H4 (cell line): ENCODE measurements around the gene GPATCH4. TPM values are rescaled to one million over a fixed set of nuclear protein-coding genes. Genes with fewer than 3 reads are reported as not detected.

ENCODE experiments used
- DNase-seq: peaks from one replicate; pipeline ENCODE4 v3.0.0-alpha.2; 2015; ENCODE audit warnings: low spot score
- total RNA-seq: library from RNA; depleted of rRNA; stranded (reverse); fragments of >200 nt; shearing (Covaris generic); gene quantifications from 2 replicates; pipeline ENCODE4 v1.2.3, GENCODE V29; 2014; rRNA removed

Gene GPATCH4
- total RNA-seq, 1 experiment from 2014 or later, result 31.8 TPM

DNA sequence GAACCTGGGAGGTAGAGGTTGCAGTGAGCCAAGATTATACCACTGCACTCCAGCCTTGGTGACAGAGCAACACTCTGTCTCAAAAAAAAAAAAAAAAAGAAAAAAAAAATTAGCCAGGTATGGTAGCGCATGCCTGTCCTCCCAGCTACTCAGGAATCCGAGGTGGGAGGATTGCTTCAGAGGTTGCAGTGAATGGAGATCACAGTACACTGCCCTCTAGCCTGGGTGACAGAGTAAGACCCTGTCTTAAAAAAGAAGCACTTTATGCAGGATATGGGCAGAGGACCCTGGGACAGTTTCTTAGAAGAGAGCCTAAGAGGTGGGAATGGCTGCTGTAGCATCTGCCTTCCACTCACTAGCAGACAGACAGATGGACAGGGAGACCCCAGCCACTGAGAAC, 51.9 kb downstream of the GPATCH4 start:
- DNase-seq, result no peak

DNA sequence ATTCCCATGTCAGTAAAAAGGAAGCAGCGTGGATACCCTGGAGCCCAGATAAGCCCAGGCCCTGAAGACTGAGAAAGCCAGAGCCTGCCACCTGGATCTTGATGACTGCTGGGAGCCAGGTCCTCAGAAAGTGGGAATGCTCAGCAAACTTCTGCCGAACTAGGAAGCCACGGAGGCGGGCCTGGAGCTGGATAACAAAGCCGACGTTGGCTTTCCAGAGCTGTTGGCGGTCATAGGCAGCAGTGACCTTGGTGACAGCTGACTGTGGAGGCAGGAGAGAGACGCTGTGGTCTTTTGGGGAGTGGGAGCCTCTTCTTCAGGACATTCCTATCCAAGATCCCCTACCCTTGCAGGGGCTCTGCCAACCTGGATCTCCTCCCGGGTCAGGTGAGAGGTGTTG, 53.3 kb downstream of the GPATCH4 start:
- DNase-seq, result no peak

DNA sequence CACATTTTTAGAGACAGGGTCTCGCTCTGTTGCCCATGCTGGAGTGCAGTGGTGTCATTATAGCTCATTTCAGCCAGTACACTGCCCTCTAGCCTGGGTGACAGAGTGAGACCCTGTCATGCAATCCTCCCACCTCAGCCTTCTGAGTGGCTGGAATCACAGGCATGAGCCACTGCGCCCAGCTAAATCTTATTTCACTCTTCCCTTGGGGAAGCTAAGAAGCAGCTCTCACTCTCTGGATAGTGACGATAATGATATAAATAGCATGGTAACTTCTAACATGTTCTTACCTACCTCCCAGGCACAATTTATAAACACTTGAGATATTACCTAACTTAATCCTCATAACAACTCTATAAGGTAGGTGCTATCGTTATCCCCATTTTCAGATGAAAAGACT, 53.8 kb downstream of the GPATCH4 start:
- DNase-seq, result no peak

- DNase-seq, result no peak
Observed at GRCh38 chr1:156546267-156546666, 55.0 kb downstream of the GPATCH4 start.

DNA sequence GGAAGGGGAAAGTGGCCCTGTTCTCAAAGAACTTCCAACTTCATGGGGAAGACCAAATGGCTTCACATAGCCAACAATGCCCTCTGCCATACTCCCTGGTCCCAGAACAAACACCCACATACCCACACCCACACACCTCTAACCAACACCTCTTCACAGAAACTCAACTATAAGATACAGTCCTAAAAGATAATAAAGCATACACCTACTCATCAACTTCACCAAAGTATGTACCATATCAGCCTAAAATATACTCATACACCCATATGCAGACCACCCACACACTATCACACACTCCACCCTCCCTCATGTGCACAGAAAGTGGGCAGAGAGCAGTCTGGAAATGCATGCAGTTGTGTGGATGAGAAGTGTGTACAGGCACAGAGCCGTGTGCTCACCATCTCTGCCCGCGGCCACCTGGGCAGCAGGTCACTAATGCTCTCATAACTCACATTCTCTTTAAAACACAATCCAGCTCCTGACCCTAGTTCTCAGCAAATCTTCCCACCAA, 56.6 kb downstream of the GPATCH4 start:
- DNase-seq, result no peak

Other genes starting within 250 kb of the GPATCH4 start
- 0.06 TPM in 1 of 2 replicates, not detected in the other for gene RHBG, start 232.3 kb downstream of the GPATCH4 start, total RNA-seq
- 3.9 and 7.9 TPM in 2 replicates for gene MEF2D, start 100.7 kb downstream of the GPATCH4 start, total RNA-seq
- gene IQGAP3, start 28.9 kb downstream of the GPATCH4 start, total RNA-seq, result 9.2 and 12.7 TPM in 2 replicates
- gene TTC24, start 21.8 kb downstream of the GPATCH4 start, total RNA-seq, result not detected in 2 replicates
- 212 and 242 TPM in 2 replicates for gene NAXE, start 9.7 kb downstream of the GPATCH4 start, total RNA-seq
- gene HAPLN2, start 17.9 kb upstream of the GPATCH4 start, total RNA-seq, result not detected in 2 replicates
- gene BCAN, start 40.6 kb upstream of the GPATCH4 start, total RNA-seq, result 0.06 TPM in 1 of 2 replicates, not detected in the other
- gene NES, start 75.9 kb upstream of the GPATCH4 start, total RNA-seq, result 0.41 and 0.48 TPM in 2 replicates
- gene CRABP2, start 104.1 kb upstream of the GPATCH4 start, total RNA-seq, result 0.95 and 3.8 TPM in 2 replicates
- 11.6 and 20.0 TPM in 2 replicates for gene METTL25B, start 127.0 kb upstream of the GPATCH4 start, total RNA-seq
- gene ISG20L2, start 127.3 kb upstream of the GPATCH4 start, total RNA-seq, result 22.2 and 27.0 TPM in 2 replicates
- gene MRPL24, start 139.6 kb upstream of the GPATCH4 start, total RNA-seq, result 82.2 and 96.3 TPM in 2 replicates
- gene HDGF, start 150.2 kb upstream of the GPATCH4 start, total RNA-seq, result 168 and 173 TPM in 2 replicates
- gene PRCC, start 166.1 kb upstream of the GPATCH4 start, total RNA-seq, result 22.2 and 36.2 TPM in 2 replicates
- gene SH2D2A, start 215.4 kb upstream of the GPATCH4 start, total RNA-seq, result 2.5 TPM in 2 replicates